ENCODE data around the gene XXYLT1. TPM values are rescaled to one million over a fixed set of nuclear protein-coding genes. Genes with fewer than 3 reads are reported as not detected.
A peak's percentile ranks its signal among the peaks of the same experiment; 100 is the strongest.

The XXYLT1 gene
- total and polyA plus RNA-seq, 2 of the 8 experiments (the other 6 are each of a cell fraction or from before 2014, with no cell fraction given) = 18.9 to 23.8 TPM

- DNase-seq (ENCODE audit: low read depth in 1 of 2, low spot score in 2 of 2) = peak in 1 of 2 experiments; percentile 46
- no peak overlapping the region for H3K4me2 ChIP-seq (ENCODE audit: insufficient read depth in 1 of 2, low read depth in 2 of 2, low read length in 2 of 2)
- no peak overlapping the region for H3K14ac ChIP-seq (ENCODE audit: insufficient read length)
- no peak overlapping the region for H3K9ac ChIP-seq (replicated peaks in 1 of 4; ENCODE audit: extremely low read depth in 1 of 4, low read depth in 3 of 4, low read length in 3 of 4)
- WGBS, 2 experiments (ENCODE audit: extremely low coverage in 1 of 2, insufficient coverage in 1 of 2, insufficient read length in 1 of 2, insufficient replicate concordance in 2 of 2, low coverage in 1 of 2, low lambda C conversion rate in 2 of 2, missing lambda C conversion rate in 1 of 2) = 84% methylated on average over 2 of the region's 3 CpGs; no CpG with 5 or more reads in 1 of the 2 experiments
- no peak overlapping the region for H3K4ac ChIP-seq (replicated peaks; ENCODE audit: insufficient read length, low read depth, low read length)
- H3K18ac ChIP-seq (ENCODE audit: extremely low read depth, low read length) = no peak overlapping the region
- H3K23me2 ChIP-seq (ENCODE audit: low read depth, low read length) = 0 out of 2 replicates have a peak, but pooled peaks cover 2% of the 10 kb centered on the region
- H3K79me2 ChIP-seq (ENCODE audit: control insufficient read depth in 1 of 2, insufficient read depth in 2 of 2, low read length in 2 of 2) = peaks cover 0 to 43% of the 10 kb centered on the region in 2 experiments; a peak in 2 of 4 replicates
- H3K9me3 ChIP-seq (ENCODE audit: insufficient read depth in 2 of 2, low read depth in 1 of 2, low read length in 1 of 2) = no peaks in the 10 kb centered on the region
- no peak overlapping the region for H2BK12ac ChIP-seq (ENCODE audit: low read depth, low read length)
- H2AK5ac ChIP-seq (ENCODE audit: low read depth, low read length) = no peak overlapping the region
- H2BK120ac ChIP-seq (replicated peaks; ENCODE audit: low read depth, low read length) = no peak overlapping the region
- FAIRE-seq = no peak
- H3K4me3 ChIP-seq (ENCODE audit: extremely low read depth in 1 of 4, insufficient read depth in 2 of 4, low read depth in 3 of 4, low read length in 4 of 4) = no peak overlapping the region
- H4K8ac ChIP-seq (ENCODE audit: extremely low read depth, insufficient read depth, low read length) = no peak overlapping the region
- no peak overlapping the region for H2BK20ac ChIP-seq (ENCODE audit: low read length)
- peaks cover 0 to 7% (median 4%) of the 10 kb centered on the region in 4 experiments; a peak in 4 of 7 replicates for H3K4me1 ChIP-seq (replicated peaks in 1 of 4; ENCODE audit: control insufficient read depth in 3 of 4, insufficient read depth in 4 of 4, low read length in 3 of 4)
- H2BK5ac ChIP-seq (ENCODE audit: low read depth, low read length) = no peak overlapping the region
- H3K36me3 ChIP-seq (ENCODE audit: control insufficient read depth in 2 of 4, insufficient read depth in 4 of 4, low read length in 3 of 4) = no peaks in the 10 kb centered on the region; a peak in 1 of 8 replicates
- H4K20me1 ChIP-seq (replicated peaks in 1 of 2; ENCODE audit: control insufficient read depth in 1 of 2, insufficient read depth in 2 of 2, low read length in 2 of 2) = peaks cover 3 to 15% of the 10 kb centered on the region in 2 experiments
- no peak overlapping the region for H3K27ac ChIP-seq (ENCODE audit: low read depth, low read length)
- CTCF ChIA-PET (ENCODE audit: partially characterized antibody) = interaction anchor here (0.7 to 4.0 kb wide), 8 partner anchors 10 to 552 kb away, joined by 3 to 14 read pairs (median 3); no protein-coding TSS in a partner anchor
- no peak overlapping the region for H3K56ac ChIP-seq (replicated peaks; ENCODE audit: insufficient read length, low read depth, low read length)
- no peaks in the 10 kb centered on the region for H3K27me3 ChIP-seq (replicated peaks in 1 of 4; ENCODE audit: control insufficient read depth in 3 of 4, extremely low read depth in 1 of 4, insufficient read depth in 3 of 4, low read length in 3 of 4)
- H3K79me1 ChIP-seq (ENCODE audit: low read depth, low read length) = peaks cover 17% of the 10 kb centered on the region; the same call in 1 of the 2 replicates
- no peak overlapping the region for H2AFZ ChIP-seq (ENCODE audit: low read length)
- POLR2A ChIA-PET (ENCODE audit: partially characterized antibody) = no interaction called here
- no peak overlapping the region for H4K5ac ChIP-seq (ENCODE audit: insufficient read length, low read depth, low read length)
- TF ChIP-seq, protein P1, sequence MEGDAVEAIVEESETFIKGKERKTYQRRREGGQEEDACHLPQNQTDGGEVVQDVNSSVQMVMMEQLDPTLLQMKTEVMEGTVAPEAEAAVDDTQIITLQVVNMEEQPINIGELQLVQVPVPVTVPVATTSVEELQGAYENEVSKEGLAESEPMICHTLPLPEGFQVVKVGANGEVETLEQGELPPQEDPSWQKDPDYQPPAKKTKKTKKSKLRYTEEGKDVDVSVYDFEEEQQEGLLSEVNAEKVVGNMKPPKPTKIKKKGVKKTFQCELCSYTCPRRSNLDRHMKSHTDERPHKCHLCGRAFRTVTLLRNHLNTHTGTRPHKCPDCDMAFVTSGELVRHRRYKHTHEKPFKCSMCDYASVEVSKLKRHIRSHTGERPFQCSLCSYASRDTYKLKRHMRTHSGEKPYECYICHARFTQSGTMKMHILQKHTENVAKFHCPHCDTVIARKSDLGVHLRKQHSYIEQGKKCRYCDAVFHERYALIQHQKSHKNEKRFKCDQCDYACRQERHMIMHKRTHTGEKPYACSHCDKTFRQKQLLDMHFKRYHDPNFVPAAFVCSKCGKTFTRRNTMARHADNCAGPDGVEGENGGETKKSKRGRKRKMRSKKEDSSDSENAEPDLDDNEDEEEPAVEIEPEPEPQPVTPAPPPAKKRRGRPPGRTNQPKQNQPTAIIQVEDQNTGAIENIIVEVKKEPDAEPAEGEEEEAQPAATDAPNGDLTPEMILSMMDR (IDR thresholded peaks at IDR 0.05; ENCODE audit: control extremely low read depth in 1 of 3, insufficient read depth in 1 of 3, low read depth in 1 of 3, low read length in 3 of 3) = peak in 1 of 3 experiments; percentile 35; a peak in 1 of 4 replicates
- TF ChIP-seq, protein P2, sequence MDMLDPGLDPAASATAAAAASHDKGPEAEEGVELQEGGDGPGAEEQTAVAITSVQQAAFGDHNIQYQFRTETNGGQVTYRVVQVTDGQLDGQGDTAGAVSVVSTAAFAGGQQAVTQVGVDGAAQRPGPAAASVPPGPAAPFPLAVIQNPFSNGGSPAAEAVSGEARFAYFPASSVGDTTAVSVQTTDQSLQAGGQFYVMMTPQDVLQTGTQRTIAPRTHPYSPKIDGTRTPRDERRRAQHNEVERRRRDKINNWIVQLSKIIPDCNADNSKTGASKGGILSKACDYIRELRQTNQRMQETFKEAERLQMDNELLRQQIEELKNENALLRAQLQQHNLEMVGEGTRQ (IDR thresholded peaks at IDR 0.05; ENCODE audit: low read length) = no peak
- no peak overlapping the region for H3K23ac ChIP-seq (ENCODE audit: insufficient read length)
- H4K91ac ChIP-seq (replicated peaks; ENCODE audit: insufficient read length, low read length) = no peak overlapping the region
- no peak overlapping the region for H2BK15ac ChIP-seq (ENCODE audit: low read length)
These were observed 31.8 kb downstream of the XXYLT1 start for GRCh38 chr3:195239121-195239520.
